Stimulated activated CD4-positive, alpha-beta T cell treated with anti-CD3 and anti-CD28 coated beads, Interleukin-2, amount 100 ng/mL, for 4 hours (primary cell): Measurements from ENCODE around the gene E4F1.
"Not testable (repeated sequence)": the region's sequence is repeated elsewhere in the genome, so short reads cannot be mapped to it uniquely, and the experiment has no call there.

ENCODE experiments used
- DNase-seq: peaks from one replicate; pipeline ENCODE4 v3.0.0-alpha.2; 2020; ENCODE audit warnings: low read depth

The E4F1 gene

GRCh38 chr16:2231016-2231931 is 7.9 kb downstream of the E4F1 start:
- no peak for DNase-seq

- DNase-seq: no peak
Measured at GRCh38 chr16:2232094-2232990, 9.0 kb downstream of the E4F1 start.

- no peak for DNase-seq
Measured at GRCh38 chr16:2233046-2233775, 9.8 kb downstream of the E4F1 start.

GRCh38 chr16:2233872-2234812 is 10.8 kb downstream of the E4F1 start:
- DNase-seq: no peak

GRCh38 chr16:2234813-2235170 is 11.4 kb downstream of the E4F1 start:
- DNase-seq: no peak

- no peak for DNase-seq
Measured at GRCh38 chr16:2235234-2235651, 11.9 kb downstream of the E4F1 start.

- no peak for DNase-seq
Measured at GRCh38 chr16:2235695-2236336, 12.4 kb downstream of the E4F1 start.

GRCh38 chr16:2236337-2237101 is 13.1 kb downstream of the E4F1 start, which contains the start of gene DNASE1L2:
Gene DNASE1L2 (plus strand): TSS chr16:2236444. CDS start chr16:2236817, 373 bp downstream.
- no peak for DNase-seq

- DNase-seq: no peak
Measured at GRCh38 chr16:2237102-2237482, 13.7 kb downstream of the E4F1 start.

- no peak for DNase-seq
Measured at GRCh38 chr16:2237493-2238149, 14.2 kb downstream of the E4F1 start.

GRCh38 chr16:2238150-2238837 is 14.9 kb downstream of the E4F1 start:
- DNase-seq: no peak

- DNase-seq: no peak
Measured at GRCh38 chr16:2238838-2239675, 15.7 kb downstream of the E4F1 start.

- DNase-seq: not testable (repeated sequence)
Measured at GRCh38 chr16:2240331-2240730, 16.9 kb downstream of the E4F1 start.

GRCh38 chr16:2242598-2242997 is 19.2 kb downstream of the E4F1 start:
- DNase-seq: no peak

GRCh38 chr16:2243031-2243528 is 19.7 kb downstream of the E4F1 start:
- no peak for DNase-seq

- DNase-seq: no peak
Measured at GRCh38 chr16:2243781-2244180, 20.4 kb downstream of the E4F1 start.

GRCh38 chr16:2244301-2244700 is 20.9 kb downstream of the E4F1 start:
- DNase-seq: no peak
